Measurements from ENCODE around the gene PABPN1.

DNA sequence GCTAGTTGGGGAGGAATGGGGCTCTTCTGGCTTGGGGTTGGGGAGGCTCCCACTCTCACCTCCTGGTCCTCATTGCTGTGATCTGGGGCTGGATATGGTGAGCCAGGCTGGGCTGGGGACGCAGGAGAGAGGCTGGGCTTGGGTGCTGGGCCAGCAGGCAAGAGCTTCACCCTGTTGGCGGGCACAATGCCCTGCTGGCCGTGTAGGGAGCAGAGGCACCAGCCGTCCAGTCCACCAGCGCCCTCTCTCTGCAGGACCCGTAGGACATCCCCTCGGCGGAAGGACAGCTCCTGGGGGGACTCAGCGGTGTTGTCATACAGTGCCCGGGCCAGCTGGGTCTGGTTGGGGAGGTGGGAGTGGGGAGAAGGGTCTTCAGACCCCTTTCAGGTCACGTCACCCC, 39.2 kb downstream of the PABPN1 start:
- TF ChIP-seq EP300 (IDR thresholded peaks at IDR 0.05; ENCODE audit: borderline replicate concordance) (no peak), CEBPB (IDR thresholded peaks at IDR 0.05) (no peak), EGR1 (IDR thresholded peaks at IDR 0.05) (no peak), NFIC (IDR thresholded peaks at IDR 0.05) (no peak), YY1 (IDR thresholded peaks at IDR 0.05; ENCODE audit: low read depth) (no peak), CREB1 (IDR thresholded peaks at IDR 0.05; ENCODE audit: low read depth) (no peak), TEAD4 (IDR thresholded peaks at IDR 0.05) (no peak), ZBTB7A (IDR thresholded peaks at IDR 0.05; ENCODE audit: low read depth) (no peak), TAF1 (IDR thresholded peaks at IDR 0.05; ENCODE audit: low read depth) (no peak)
- TF ChIP-seq, protein P1, sequence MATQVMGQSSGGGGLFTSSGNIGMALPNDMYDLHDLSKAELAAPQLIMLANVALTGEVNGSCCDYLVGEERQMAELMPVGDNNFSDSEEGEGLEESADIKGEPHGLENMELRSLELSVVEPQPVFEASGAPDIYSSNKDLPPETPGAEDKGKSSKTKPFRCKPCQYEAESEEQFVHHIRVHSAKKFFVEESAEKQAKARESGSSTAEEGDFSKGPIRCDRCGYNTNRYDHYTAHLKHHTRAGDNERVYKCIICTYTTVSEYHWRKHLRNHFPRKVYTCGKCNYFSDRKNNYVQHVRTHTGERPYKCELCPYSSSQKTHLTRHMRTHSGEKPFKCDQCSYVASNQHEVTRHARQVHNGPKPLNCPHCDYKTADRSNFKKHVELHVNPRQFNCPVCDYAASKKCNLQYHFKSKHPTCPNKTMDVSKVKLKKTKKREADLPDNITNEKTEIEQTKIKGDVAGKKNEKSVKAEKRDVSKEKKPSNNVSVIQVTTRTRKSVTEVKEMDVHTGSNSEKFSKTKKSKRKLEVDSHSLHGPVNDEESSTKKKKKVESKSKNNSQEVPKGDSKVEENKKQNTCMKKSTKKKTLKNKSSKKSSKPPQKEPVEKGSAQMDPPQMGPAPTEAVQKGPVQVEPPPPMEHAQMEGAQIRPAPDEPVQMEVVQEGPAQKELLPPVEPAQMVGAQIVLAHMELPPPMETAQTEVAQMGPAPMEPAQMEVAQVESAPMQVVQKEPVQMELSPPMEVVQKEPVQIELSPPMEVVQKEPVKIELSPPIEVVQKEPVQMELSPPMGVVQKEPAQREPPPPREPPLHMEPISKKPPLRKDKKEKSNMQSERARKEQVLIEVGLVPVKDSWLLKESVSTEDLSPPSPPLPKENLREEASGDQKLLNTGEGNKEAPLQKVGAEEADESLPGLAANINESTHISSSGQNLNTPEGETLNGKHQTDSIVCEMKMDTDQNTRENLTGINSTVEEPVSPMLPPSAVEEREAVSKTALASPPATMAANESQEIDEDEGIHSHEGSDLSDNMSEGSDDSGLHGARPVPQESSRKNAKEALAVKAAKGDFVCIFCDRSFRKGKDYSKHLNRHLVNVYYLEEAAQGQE (IDR thresholded peaks at IDR 0.05; ENCODE audit: low read depth), result no peak
- TF ChIP-seq, protein P2, sequence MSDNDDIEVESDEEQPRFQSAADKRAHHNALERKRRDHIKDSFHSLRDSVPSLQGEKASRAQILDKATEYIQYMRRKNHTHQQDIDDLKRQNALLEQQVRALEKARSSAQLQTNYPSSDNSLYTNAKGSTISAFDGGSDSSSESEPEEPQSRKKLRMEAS (IDR thresholded peaks at IDR 0.05), result no peak

All from Ishikawa (cell line).